ENCODE measurements around the gene FAM120B. TPM values are rescaled to one million over a fixed set of nuclear protein-coding genes. Genes with fewer than 3 reads are reported as not detected.

The FAM120B gene
- total RNA-seq, 1 experiment from 2014 or later = 23.4 TPM

GRCh38 chr6:170270984-170271593, 35.5 kb upstream of the FAM120B start:
- Mint-ChIP-seq H3K4me1 (ENCODE audit: insufficient read depth, unreplicated experiment) (no peaks in the 10 kb centered on the region), H3K27me3 (ENCODE audit: insufficient read depth, unreplicated experiment) (peaks cover 26% of the 10 kb centered on the region), H3K36me3 (ENCODE audit: insufficient read depth, unreplicated experiment) (no peaks in the 10 kb centered on the region), H3K9me3 (ENCODE audit: unreplicated experiment) (no peaks in the 10 kb centered on the region), H3K4me3 (ENCODE audit: unreplicated experiment) (no peak overlapping the region), H3K27ac (ENCODE audit: low read depth, unreplicated experiment) (no peak overlapping the region)
- BruUV-seq (replicated peaks) = no TSS peak
- DNase-seq (ENCODE audit: unreplicated experiment) = no peak
- intact Hi-C loops (cut with micrococcal nuclease) = no loop called here
- POLR2A ChIA-PET = interaction anchor here (1.1 kb wide), 1 partner anchor 8 kb away, joined by 5 read pairs; no protein-coding TSS in a partner anchor
- TF ChIP-seq, protein P1, sequence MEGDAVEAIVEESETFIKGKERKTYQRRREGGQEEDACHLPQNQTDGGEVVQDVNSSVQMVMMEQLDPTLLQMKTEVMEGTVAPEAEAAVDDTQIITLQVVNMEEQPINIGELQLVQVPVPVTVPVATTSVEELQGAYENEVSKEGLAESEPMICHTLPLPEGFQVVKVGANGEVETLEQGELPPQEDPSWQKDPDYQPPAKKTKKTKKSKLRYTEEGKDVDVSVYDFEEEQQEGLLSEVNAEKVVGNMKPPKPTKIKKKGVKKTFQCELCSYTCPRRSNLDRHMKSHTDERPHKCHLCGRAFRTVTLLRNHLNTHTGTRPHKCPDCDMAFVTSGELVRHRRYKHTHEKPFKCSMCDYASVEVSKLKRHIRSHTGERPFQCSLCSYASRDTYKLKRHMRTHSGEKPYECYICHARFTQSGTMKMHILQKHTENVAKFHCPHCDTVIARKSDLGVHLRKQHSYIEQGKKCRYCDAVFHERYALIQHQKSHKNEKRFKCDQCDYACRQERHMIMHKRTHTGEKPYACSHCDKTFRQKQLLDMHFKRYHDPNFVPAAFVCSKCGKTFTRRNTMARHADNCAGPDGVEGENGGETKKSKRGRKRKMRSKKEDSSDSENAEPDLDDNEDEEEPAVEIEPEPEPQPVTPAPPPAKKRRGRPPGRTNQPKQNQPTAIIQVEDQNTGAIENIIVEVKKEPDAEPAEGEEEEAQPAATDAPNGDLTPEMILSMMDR (IDR thresholded peaks at IDR 0.05; ENCODE audit: unreplicated experiment) = no peak
- CTCF ChIA-PET = no interaction called here

DNA sequence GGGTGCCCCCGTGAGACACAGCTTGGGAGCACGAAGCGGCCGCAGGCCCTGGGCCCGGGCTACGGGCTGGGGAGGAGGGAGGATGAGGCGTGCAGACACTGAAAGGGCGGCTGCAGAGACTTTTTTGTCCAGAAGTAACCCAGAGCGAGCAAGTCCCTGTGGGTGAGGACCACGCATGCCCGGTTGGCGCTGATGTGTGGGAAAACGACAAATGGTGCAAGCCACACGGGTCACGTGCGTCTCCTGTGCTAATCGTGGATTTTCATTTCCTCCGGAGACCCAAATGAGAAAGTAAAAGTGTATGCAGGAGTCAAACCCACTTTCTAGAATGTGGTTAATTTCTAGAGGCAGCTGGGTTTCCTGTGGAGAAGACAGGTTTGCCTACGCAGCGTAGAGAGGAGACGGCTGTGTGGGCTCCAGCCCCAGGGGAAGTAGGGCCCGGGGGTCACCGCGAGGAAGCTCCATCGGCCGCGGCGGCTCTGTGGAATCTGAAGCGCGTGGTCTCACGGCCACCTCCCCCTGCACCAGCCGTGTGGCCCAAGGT, 34.7 kb upstream of the FAM120B start:
- no peak overlapping the region for H3K27ac Mint-ChIP-seq (ENCODE audit: low read depth, unreplicated experiment)
- intact Hi-C loops (cut with micrococcal nuclease) = no loop called here
- H3K27me3 Mint-ChIP-seq (ENCODE audit: insufficient read depth, unreplicated experiment) = peaks cover 26% of the 10 kb centered on the region
- H3K36me3 Mint-ChIP-seq (ENCODE audit: insufficient read depth, unreplicated experiment) = no peaks in the 10 kb centered on the region
- POLR2A ChIA-PET = interaction anchor here (1.1 kb wide), 1 partner anchor 9 kb away, joined by 5 read pairs; no protein-coding TSS in a partner anchor
- no peaks in the 10 kb centered on the region for H3K4me1 Mint-ChIP-seq (ENCODE audit: insufficient read depth, unreplicated experiment)
- TF ChIP-seq, protein P1 (IDR thresholded peaks at IDR 0.05; ENCODE audit: unreplicated experiment) = no peak
- BruUV-seq (replicated peaks) = no TSS peak
- DNase-seq (ENCODE audit: unreplicated experiment) = no peak
- no peaks in the 10 kb centered on the region for H3K9me3 Mint-ChIP-seq (ENCODE audit: unreplicated experiment)
- H3K4me3 Mint-ChIP-seq (ENCODE audit: unreplicated experiment) = no peak overlapping the region
- CTCF ChIA-PET = no interaction called here

DNA sequence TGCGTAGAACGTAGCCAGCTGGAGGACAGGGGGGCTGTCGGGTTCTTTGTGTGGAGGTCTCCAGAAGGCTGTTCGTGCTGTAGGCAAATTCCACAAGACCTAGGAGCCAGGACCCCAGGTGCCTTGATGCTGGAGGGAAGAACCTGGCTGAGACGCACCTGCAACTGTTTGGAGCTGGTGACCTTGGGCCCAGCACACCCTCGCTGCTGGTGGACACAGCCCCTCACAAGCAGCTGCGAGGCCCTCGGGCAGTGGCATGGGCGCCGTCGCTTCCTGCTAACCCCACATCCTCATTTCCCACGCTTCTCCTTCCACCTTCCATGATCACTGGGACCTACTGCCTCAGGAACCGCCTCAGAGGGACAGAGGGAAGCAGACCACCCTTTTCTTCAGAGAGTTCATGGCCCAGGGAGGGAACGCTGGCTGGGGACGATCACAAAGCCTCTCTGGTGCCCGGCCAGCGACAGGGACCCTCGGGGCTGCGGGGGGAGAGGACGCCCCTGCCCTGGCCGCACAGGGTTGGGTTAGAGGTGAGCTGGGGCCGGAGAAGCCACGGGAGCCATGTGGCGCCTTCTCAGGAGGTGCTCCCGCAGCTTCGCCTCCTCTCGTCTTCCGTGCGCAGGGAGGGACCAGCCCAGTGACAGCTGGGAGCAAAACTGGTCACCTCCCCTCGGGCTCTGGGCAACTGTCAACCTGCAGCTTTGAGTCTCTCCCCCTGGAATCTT, 34.1 kb upstream of the FAM120B start:
- no peak for DNase-seq (ENCODE audit: unreplicated experiment)
- intact Hi-C loops (cut with micrococcal nuclease) = no loop called here
- peaks cover 26% of the 10 kb centered on the region for H3K27me3 Mint-ChIP-seq (ENCODE audit: insufficient read depth, unreplicated experiment)
- BruUV-seq (replicated peaks) = no TSS peak
- CTCF ChIA-PET = no interaction called here
- no peak overlapping the region for H3K4me3 Mint-ChIP-seq (ENCODE audit: unreplicated experiment)
- TF ChIP-seq, protein P1 (IDR thresholded peaks at IDR 0.05; ENCODE audit: unreplicated experiment) = no peak
- H3K27ac Mint-ChIP-seq (ENCODE audit: low read depth, unreplicated experiment) = no peak overlapping the region
- POLR2A ChIA-PET = no interaction called here
- no peaks in the 10 kb centered on the region for H3K36me3 Mint-ChIP-seq (ENCODE audit: insufficient read depth, unreplicated experiment)
- H3K4me1 Mint-ChIP-seq (ENCODE audit: insufficient read depth, unreplicated experiment) = no peaks in the 10 kb centered on the region
- H3K9me3 Mint-ChIP-seq (ENCODE audit: unreplicated experiment) = no peaks in the 10 kb centered on the region

- TF ChIP-seq, protein P1 (IDR thresholded peaks at IDR 0.05; ENCODE audit: unreplicated experiment) = no peak
- BruUV-seq (replicated peaks) = no TSS peak
- CTCF ChIA-PET = no interaction called here
- no peak for DNase-seq (ENCODE audit: unreplicated experiment)
- H3K36me3 Mint-ChIP-seq (ENCODE audit: insufficient read depth, unreplicated experiment) = no peaks in the 10 kb centered on the region
- POLR2A ChIA-PET = no interaction called here
- peaks cover 26% of the 10 kb centered on the region for H3K27me3 Mint-ChIP-seq (ENCODE audit: insufficient read depth, unreplicated experiment)
- H3K4me1 Mint-ChIP-seq (ENCODE audit: insufficient read depth, unreplicated experiment) = no peaks in the 10 kb centered on the region
- intact Hi-C loops (cut with micrococcal nuclease) = no loop called here
- H3K4me3 Mint-ChIP-seq (ENCODE audit: unreplicated experiment) = no peak overlapping the region
- no peaks in the 10 kb centered on the region for H3K9me3 Mint-ChIP-seq (ENCODE audit: unreplicated experiment)
- no peak overlapping the region for H3K27ac Mint-ChIP-seq (ENCODE audit: low read depth, unreplicated experiment)
Measured at GRCh38 chr6:170273191-170273590, 33.4 kb upstream of the FAM120B start.
